Thyroid gland (tissue), 4 donors: ENCODE data around the gene NPC1.

Source experiments
- POLR2A ChIP-seq, 2 donors: fragments of 450-650 bp; IDR thresholded peaks; one replicate each; pipeline ENCODE4 v1.6.1; 2017; ENCODE audit warnings: antibody characterized with exemption in 2 of 2, mild to moderate bottlenecking in 2 of 2, moderate library complexity in 1 of 2
- TF ChIP-seq, protein P1 (sequence below), 6 experiments: fragments of 200-600 bp in 3 of 6; fragments of 450-650 bp in 3 of 6; sonication (generic) in 3 of 6; IDR thresholded peaks; one replicate each; pipeline ENCODE4 v1.5.1; 2016 to 2019; ENCODE audit warnings: antibody characterized with exemption in 6 of 6, mild to moderate bottlenecking in 2 of 6, inconsistent platforms in 1 of 6, moderate library complexity in 1 of 6

GRCh38 chr18:23521907-23522306 is 64.4 kb downstream of the NPC1 start:
- no peak for TF ChIP-seq POLR2A (IDR thresholded peaks at IDR 0.05)
- TF ChIP-seq, protein P1, sequence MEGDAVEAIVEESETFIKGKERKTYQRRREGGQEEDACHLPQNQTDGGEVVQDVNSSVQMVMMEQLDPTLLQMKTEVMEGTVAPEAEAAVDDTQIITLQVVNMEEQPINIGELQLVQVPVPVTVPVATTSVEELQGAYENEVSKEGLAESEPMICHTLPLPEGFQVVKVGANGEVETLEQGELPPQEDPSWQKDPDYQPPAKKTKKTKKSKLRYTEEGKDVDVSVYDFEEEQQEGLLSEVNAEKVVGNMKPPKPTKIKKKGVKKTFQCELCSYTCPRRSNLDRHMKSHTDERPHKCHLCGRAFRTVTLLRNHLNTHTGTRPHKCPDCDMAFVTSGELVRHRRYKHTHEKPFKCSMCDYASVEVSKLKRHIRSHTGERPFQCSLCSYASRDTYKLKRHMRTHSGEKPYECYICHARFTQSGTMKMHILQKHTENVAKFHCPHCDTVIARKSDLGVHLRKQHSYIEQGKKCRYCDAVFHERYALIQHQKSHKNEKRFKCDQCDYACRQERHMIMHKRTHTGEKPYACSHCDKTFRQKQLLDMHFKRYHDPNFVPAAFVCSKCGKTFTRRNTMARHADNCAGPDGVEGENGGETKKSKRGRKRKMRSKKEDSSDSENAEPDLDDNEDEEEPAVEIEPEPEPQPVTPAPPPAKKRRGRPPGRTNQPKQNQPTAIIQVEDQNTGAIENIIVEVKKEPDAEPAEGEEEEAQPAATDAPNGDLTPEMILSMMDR (IDR thresholded peaks at IDR 0.05) = no peak
